Keratinocyte (primary cell): ENCODE data around the gene CEACAM21. TPM values are rescaled to one million over a fixed set of nuclear protein-coding genes. Genes with fewer than 3 reads are reported as not detected.

Experiments
- DNase-seq: peaks from one replicate; pipeline ENCODE4 v3.0.0-alpha.2; 2011; ENCODE audit warnings: low read depth, missing footprints, low spot score
- FAIRE-seq: peaks from 2 replicates; lab custom pipeline; 2011; peaks lifted over from hg19 to GRCh38; lab: Jason Lieb, UNC
- H2AFZ ChIP-seq: 2 replicates; pipeline ENCODE4 v1.6.0; 2012; ENCODE audit warnings: low read length, control low read depth, inconsistent platforms; ENCODE audit not compliant: control insufficient read depth
- H3K27ac ChIP-seq: 2 replicates; pipeline ENCODE4 v1.5.1; 2011; ENCODE audit warnings: low read length; ENCODE audit not compliant: control insufficient read depth, insufficient read depth
- H3K27me3 ChIP-seq: 3 replicates; pipeline ENCODE4 v1.6.0; 2011; ENCODE audit warnings: low read length; ENCODE audit not compliant: control insufficient read depth, insufficient read depth; ENCODE audit errors: extremely low read depth
- H3K36me3 ChIP-seq, 2 experiments: 2 replicates in 1 of 2; 3 replicates in 1 of 2; pipeline ENCODE4 v1.5.1; 2011; ENCODE audit warnings: low read length in 2 of 2, mild to moderate bottlenecking in 1 of 2; ENCODE audit not compliant: control insufficient read depth in 2 of 2, insufficient read depth in 2 of 2; ENCODE audit errors: extremely low read depth in 1 of 2
- H3K4me1 ChIP-seq: 3 replicates; pipeline ENCODE4 v1.5.1; 2011; ENCODE audit warnings: low read length; ENCODE audit not compliant: control insufficient read depth, insufficient read depth; ENCODE audit errors: extremely low read depth
- H3K4me2 ChIP-seq: 3 replicates; pipeline ENCODE4 v1.6.0; 2011; ENCODE audit warnings: low read depth, low read length; ENCODE audit not compliant: control insufficient read depth, insufficient read depth; ENCODE audit errors: extremely low read depth
- H3K4me3 ChIP-seq, 3 experiments: fragments of 200-600 bp in 1 of 3; sonication (generic) in 1 of 3; 2 replicates in 2 of 3; 3 replicates in 1 of 3; pipeline ENCODE4 v1.5.1; 2011 to 2016; ENCODE audit warnings: low read length in 3 of 3, mild to moderate bottlenecking in 3 of 3, control low read depth in 2 of 3, inconsistent platforms in 1 of 3, low read depth in 1 of 3, mixed read lengths in 1 of 3, mixed run types in 1 of 3, moderate library complexity in 1 of 3; ENCODE audit not compliant: control insufficient read depth in 2 of 3, insufficient read depth in 2 of 3; ENCODE audit errors: extremely low read depth in 1 of 3
- H3K79me2 ChIP-seq: 2 replicates; pipeline ENCODE4 v1.6.0; 2012; ENCODE audit warnings: low read length; ENCODE audit not compliant: control insufficient read depth, insufficient read depth
- H3K9ac ChIP-seq: 3 replicates; pipeline ENCODE4 v1.6.0; 2011; ENCODE audit warnings: low read length; ENCODE audit not compliant: control insufficient read depth, insufficient read depth; ENCODE audit errors: extremely low read depth
- H3K9me1 ChIP-seq: 3 replicates; pipeline ENCODE4 v1.6.0; 2011; ENCODE audit warnings: low read length; ENCODE audit not compliant: control insufficient read depth, insufficient read depth; ENCODE audit errors: extremely low read depth
- H3K9me3 ChIP-seq: 2 replicates; pipeline ENCODE4 v1.5.1; 2012; ENCODE audit warnings: low read depth, low read length; ENCODE audit not compliant: control insufficient read depth
- H4K20me1 ChIP-seq: 3 replicates; pipeline ENCODE4 v1.6.0; 2011; ENCODE audit warnings: low read length; ENCODE audit not compliant: control insufficient read depth, insufficient read depth; ENCODE audit errors: extremely low read depth
- CTCF ChIP-seq, 3 experiments: IDR thresholded peaks in 1 of 3; conservative IDR thresholded peaks in 1 of 3; optimal IDR thresholded peaks in 1 of 3; 2 replicates in 2 of 3; 3 replicates in 1 of 3; pipeline versions ENCODE3 to v1.5.1; 2011; ENCODE audit warnings: low read length in 3 of 3, mild to moderate bottlenecking in 3 of 3, moderate library complexity in 2 of 3, control low read depth in 1 of 3, inconsistent platforms in 1 of 3; ENCODE audit not compliant: insufficient read depth in 2 of 3; ENCODE audit errors: extremely low read depth in 1 of 3
- EZH2 ChIP-seq: IDR thresholded peaks from one replicate; pipeline ENCODE4 v1.6.1; 2012; ENCODE audit warnings: inconsistent platforms, mild to moderate bottlenecking, low read length, moderate library complexity
- dilution Hi-C: fragments of 300-500 bp; cut with MboI; formaldehyde crosslinking; loops from one replicate; pipeline ENCODE4 v1.7.0; 2020; ENCODE audit warnings: low sequenced_read_pairs; ENCODE audit not compliant: extremely low pct_ligation_motif_present
- polyA plus RNA-seq, 5 experiments: library from polyadenylated mRNA; depleted of rRNA in 3 of 5; stranded (reverse) in 3 of 5; stranded (forward) in 1 of 5; unstranded in 1 of 5; fragments of >200 nt; gene quantifications; 1 replicate in 1 of 5; 2 replicates in 3 of 5; 3 replicates in 1 of 5; pipeline versions ENCODE4 v1.2.1 to v1.2.3, GENCODE V29; 2011 to 2012; ENCODE audit warnings: missing spikeins in 2 of 5, low read depth in 1 of 5, low replicate concordance in 1 of 5

The CEACAM21 gene
- polyA plus RNA-seq, 1 donor (not counting 4 experiments of a cell fraction or from before 2014, with no cell fraction given): not detected

GRCh38 chr19:41564515-41565378 is 11.2 kb upstream of the CEACAM21 start:
- Histone ChIP-seq H3K9ac (no peak overlapping the region), H3K27me3 (peaks cover 33% of the 10 kb centered on the region), H3K27ac (no peak overlapping the region), H3K9me3 (no peaks in the 10 kb centered on the region), H2AFZ (no peak overlapping the region), H3K36me3 (no peaks in the 10 kb centered on the region), H3K4me2 (no peak overlapping the region), H3K9me1 (no peaks in the 10 kb centered on the region), H4K20me1 (no peaks in the 10 kb centered on the region), H3K4me3 (no peak overlapping the region), H3K4me1 (no peaks in the 10 kb centered on the region), H3K79me2 (no peaks in the 10 kb centered on the region)
- TF ChIP-seq EZH2 (peak; percentile 98), CTCF (optimal IDR thresholded peaks at IDR 0.05 in 1 of 3, IDR thresholded peaks at IDR 0.05 in 1 of 3, conservative IDR thresholded peaks at IDR 0.05 in 1 of 3; ENCODE audit: extremely low read depth in 1 of 3, insufficient read depth in 2 of 3, low read length in 3 of 3) (no peak)
- dilution Hi-C loops: no loop called here
- FAIRE-seq (no peak), DNase-seq (no peak)

DNA sequence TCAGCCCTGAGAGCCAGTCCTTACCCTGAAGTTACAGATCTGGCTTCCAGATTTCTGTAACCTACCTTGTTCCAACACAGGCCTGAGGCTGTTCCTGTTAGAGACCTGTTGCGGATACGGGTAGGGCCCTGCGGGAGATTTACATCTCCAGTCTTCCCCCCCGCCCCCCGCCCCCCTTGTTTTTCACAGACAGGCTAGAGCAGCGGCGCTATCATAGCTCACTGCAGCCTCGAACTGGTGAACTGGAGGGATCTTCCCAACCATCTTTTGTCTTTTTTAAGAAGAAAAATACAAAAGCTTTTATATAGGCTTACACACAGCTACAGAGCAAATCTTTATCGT is 10.6 kb upstream of the CEACAM21 start:
- no peaks in the 10 kb centered on the region for H4K20me1 ChIP-seq
- H3K27ac ChIP-seq: no peak overlapping the region
- H3K36me3 ChIP-seq: no peaks in the 10 kb centered on the region
- dilution Hi-C loops: no loop called here
- peaks cover 39% of the 10 kb centered on the region for H3K27me3 ChIP-seq
- no peak overlapping the region for H3K9ac ChIP-seq
- no peaks in the 10 kb centered on the region for H3K9me3 ChIP-seq
- no peaks in the 10 kb centered on the region for H3K79me2 ChIP-seq
- no peaks in the 10 kb centered on the region for H3K9me1 ChIP-seq
- DNase-seq (no peak), FAIRE-seq (no peak)
- no peaks in the 10 kb centered on the region for H3K4me1 ChIP-seq
- TF ChIP-seq EZH2 (no peak), CTCF (optimal IDR thresholded peaks at IDR 0.05 in 1 of 3, IDR thresholded peaks at IDR 0.05 in 1 of 3, conservative IDR thresholded peaks at IDR 0.05 in 1 of 3; ENCODE audit: extremely low read depth in 1 of 3, insufficient read depth in 2 of 3, low read length in 3 of 3) (no peak)
- H2AFZ ChIP-seq: no peak overlapping the region
- no peak overlapping the region for H3K4me2 ChIP-seq
- no peak overlapping the region for H3K4me3 ChIP-seq
